AG10803 (cell line): ENCODE results near the gene TFPT.

Experiments
- DNase-seq: peaks from one replicate; pipeline ENCODE4 v3.0.0; 2010; ENCODE audit warnings: low read depth
- H3K4me3 ChIP-seq: 2 replicates; pipeline ENCODE4 v1.5.1; 2011; ENCODE audit warnings: mild to moderate bottlenecking, low read length, control low read depth
- TF ChIP-seq, protein P1 (sequence below): conservative IDR thresholded peaks from 2 replicates; pipeline ENCODE4 v1.5.1; 2011; ENCODE audit warnings: mild to moderate bottlenecking, low read length, control low read depth, inconsistent platforms

The TFPT gene

DNA sequence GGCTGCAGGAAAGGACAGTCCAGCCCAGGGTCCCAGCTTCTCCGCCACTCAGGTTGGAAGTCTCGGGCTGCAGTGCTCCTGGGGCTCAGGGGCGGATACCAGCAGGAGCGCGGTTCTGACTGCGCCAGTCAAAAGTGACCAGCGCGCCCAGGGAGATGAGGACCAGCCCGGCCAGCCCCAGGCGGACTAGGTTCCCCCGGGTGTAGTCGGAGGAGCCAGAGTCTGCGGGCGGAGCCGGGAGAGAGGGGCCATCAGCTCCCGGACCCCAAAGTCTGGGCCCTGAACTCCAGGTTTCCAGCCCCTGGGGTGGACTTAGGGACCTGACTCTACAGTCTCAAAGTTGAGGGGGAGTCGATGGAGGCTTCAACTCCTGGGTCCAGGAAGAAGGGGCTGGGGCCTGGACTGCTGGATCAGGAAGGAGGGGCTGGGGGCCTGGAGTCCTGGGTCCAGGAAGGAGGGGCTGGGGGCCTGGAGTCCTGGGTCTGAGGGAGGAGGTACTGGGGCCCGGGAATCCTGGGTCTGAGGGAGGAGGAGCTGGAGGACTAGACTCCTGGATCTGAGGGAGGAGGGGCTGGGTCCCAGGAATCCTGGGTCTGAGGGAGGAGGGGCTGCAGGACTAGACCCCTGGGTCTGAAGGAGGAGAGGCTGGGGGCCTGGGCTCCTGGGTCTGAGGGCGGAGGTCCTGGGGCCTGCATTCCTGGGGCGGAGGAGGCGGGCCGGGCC is 20.2 kb downstream of the TFPT start:
- DNase-seq, result no peak
- TF ChIP-seq, protein P1, sequence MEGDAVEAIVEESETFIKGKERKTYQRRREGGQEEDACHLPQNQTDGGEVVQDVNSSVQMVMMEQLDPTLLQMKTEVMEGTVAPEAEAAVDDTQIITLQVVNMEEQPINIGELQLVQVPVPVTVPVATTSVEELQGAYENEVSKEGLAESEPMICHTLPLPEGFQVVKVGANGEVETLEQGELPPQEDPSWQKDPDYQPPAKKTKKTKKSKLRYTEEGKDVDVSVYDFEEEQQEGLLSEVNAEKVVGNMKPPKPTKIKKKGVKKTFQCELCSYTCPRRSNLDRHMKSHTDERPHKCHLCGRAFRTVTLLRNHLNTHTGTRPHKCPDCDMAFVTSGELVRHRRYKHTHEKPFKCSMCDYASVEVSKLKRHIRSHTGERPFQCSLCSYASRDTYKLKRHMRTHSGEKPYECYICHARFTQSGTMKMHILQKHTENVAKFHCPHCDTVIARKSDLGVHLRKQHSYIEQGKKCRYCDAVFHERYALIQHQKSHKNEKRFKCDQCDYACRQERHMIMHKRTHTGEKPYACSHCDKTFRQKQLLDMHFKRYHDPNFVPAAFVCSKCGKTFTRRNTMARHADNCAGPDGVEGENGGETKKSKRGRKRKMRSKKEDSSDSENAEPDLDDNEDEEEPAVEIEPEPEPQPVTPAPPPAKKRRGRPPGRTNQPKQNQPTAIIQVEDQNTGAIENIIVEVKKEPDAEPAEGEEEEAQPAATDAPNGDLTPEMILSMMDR, result no peak
- H3K4me3 ChIP-seq, result peak overlapping the region; percentile 49

DNA sequence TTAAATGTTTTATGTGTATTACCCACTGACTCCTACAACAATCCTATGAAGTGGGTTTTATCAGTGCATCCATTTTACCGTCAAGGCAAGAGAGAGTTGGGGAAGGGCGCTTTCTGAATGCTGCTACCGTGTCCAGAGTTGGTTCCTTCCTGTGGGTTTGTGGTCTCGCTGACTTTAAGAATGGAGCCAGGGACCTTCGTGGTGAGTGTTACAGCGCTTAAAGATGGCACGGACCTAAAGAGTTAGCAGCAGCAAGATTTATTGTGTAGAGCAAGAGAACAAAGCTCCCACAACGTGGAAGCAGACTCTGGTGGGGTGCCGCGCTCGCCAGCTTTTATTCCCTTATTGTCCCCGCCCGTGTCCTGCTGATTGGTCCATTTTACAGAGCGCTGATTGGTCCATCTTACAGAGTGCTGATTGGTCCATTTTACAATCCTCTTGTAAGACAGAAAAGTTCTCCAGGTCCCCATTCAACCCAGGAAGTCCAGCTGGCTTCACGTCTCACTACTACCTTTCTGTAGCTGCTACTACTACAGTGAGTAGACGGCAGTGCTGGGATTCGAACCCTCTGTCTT is 20.9 kb downstream of the TFPT start:
- no peak for DNase-seq
- H3K4me3 ChIP-seq, result no peak overlapping the region
- TF ChIP-seq, protein P1, result no peak

DNA sequence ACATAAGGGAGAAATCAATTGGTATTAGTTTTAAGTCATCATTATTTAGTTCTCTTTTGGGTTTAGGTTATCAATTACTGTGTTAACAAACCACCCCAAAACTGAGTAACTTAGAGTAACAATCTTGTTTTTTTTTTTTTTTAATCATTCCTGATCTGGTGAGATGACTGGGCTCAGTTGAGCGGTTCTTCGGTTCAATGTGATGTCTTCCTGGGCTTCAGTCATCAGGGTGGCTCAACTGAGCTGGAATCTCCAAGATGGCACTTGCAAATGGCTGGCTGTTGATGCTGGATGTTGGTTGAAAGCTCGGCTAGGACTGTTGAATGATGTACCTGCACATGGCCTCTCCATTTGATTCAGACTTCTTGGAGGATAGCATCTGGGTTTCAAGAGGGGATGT is 31.0 kb downstream of the TFPT start:
- no peak overlapping the region for H3K4me3 ChIP-seq
- TF ChIP-seq, protein P1, result no peak

DNA sequence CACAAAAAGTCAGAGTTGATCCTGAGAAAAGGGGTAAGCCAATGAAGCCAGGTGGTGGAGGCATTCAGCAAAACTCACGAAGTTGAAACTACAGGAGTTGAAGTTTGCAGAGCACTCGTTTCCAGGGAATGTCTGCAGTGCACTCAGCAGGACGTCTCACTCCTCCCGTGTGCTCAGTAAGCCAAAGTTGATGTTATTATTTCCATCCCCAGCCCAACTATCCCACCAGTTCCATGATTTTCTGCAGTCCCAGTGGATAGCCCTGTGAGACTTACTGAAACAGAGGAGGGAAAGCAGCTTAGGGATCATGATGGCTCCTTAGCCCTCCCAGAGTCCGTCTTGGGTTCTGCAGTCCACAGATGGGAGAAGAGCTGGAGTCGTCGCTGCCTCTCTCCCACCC is 34.4 kb downstream of the TFPT start, which contains the start of gene TARM1:
Gene TARM1 (minus strand): TSS at position 334 of the 400 bp plus-strand sequence. CDS start 25 bp downstream, at position 309.
- no peak within 1 kb of the TSS for H3K4me3 ChIP-seq
- no peak for DNase-seq
- TF ChIP-seq, protein P1, result no peak

More for the DNA sequence above, 31.0 kb downstream of the TFPT start:
- no peak for DNase-seq

DNA sequence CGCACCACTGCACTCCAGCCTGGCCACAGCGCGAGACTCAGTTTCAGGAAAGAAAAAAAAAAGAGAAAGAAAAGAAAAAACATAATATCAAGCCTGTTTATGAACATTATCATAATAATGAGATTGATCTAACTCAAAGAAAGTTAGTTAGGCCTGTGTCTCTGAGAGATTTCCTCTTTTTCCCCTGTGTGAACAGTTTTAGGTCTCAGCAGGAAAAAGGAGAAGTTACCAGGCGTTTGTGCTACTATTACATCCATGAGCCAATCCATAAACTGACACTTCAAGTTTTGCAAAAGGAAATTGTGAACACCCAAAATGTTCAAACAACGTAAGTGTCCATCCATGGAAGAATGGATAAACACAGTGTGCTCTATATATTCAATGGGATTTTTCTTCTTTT is 38.1 kb downstream of the TFPT start:
- H3K4me3 ChIP-seq, result no peak overlapping the region
- TF ChIP-seq, protein P1, result no peak
- no peak for DNase-seq

DNA sequence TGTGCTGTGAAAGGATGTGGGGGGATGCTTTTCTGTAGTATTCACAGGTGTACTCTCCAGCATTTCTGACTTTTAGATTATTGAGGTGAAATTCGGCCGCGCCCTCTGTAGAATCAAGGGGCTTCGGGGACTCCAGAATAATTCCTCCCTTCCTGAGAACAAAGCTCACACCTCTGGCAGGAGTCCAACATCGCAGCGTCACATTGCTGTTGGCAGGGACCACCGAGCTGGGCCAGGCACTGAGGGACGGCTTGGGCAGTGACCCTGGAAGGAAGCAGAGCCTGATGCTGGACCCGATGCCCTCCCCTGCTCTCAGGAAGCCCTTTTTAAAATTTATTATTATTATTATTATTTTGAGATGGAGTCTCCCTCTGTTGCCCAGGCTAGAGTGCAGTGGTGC is 40.6 kb downstream of the TFPT start:
- no peak for DNase-seq
- no peak overlapping the region for H3K4me3 ChIP-seq
- TF ChIP-seq, protein P1, result no peak

DNA sequence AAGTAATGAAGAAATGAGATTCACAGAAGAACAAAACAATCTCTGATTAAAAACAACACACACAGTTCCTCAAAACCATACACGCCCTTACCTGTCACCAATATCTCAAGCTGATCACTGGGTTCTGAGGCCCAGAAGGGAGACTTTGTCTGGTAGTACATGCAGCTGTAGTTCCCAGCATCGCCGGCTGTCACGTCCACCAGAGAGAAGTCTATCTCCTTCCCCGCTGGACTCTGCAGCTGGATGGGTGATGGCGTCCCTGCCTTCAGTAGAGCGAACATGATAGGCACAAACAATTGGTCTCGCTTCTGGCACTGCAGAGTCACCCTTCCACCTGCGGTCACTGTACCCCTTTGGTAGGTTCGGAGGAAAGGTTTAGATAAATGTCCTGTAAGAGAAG is 41.6 kb downstream of the TFPT start:
- TF ChIP-seq, protein P1, result no peak
- H3K4me3 ChIP-seq, result no peak overlapping the region
- DNase-seq, result no peak
